HG03342 (cell line): Measurements from ENCODE around the gene RRP15.

Experiments
- ATAC-seq: cut with Tn5 transposase; IDR thresholded peaks from one replicate; pipeline ENCODE4 v1.9.1; 2021; ENCODE audit warnings: mild to moderate bottlenecking, moderate library complexity; ENCODE audit not compliant: unreplicated experiment

Gene RRP15

GRCh38 chr1:218336328-218336727, 51.2 kb downstream of the RRP15 start:
- no peak for ATAC-seq

- peak; percentile 77 for ATAC-seq
Measured at GRCh38 chr1:218339267-218339831, 54.3 kb downstream of the RRP15 start.

DNA sequence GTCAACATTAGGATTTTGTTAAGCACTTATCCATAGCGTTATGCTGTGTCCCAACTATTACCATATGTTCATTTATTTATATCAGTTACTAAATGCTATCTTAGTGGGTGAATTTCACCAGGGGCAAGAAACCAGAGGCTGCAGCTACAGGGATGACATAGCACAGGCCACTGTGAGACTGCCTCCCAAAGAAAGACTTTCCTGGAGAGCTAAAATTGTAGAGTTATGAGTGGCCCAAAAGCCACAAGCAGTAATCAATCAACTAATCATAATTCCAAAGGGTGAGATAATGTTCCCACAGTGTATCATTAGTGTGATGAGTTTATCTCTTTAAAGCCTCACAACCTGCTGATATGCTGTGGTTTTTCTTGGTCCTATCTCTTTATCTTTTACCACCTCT, 56.2 kb downstream of the RRP15 start:
- no peak for ATAC-seq

DNA sequence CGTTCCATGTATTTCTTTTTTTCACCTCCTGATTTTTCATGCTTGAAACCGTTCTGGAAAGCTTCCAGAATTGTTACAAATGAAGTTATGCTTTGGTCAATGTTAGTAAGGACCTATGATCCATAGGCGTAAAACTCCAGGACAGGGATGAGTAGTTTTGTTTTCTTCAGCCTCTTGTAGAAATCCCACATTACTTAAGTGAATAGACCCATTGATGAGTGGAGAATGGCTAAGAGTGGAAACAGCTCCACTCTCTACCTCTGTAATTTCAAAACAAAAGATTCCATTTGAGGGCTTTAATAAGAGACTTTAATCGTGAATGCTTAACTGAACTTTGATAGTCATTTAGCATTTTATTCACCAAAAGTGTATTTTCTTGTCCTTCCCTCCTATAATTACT, 57.0 kb downstream of the RRP15 start:
- no peak for ATAC-seq

GRCh38 chr1:218344814-218345672, 60.0 kb downstream of the RRP15 start, which contains the start of gene TGFB2:
TGFB2 (plus strand) TSS chr1:218345336; CDS start chr1:218346702, 1,366 bp downstream.
- ATAC-seq, result peak; percentile 33

DNA sequence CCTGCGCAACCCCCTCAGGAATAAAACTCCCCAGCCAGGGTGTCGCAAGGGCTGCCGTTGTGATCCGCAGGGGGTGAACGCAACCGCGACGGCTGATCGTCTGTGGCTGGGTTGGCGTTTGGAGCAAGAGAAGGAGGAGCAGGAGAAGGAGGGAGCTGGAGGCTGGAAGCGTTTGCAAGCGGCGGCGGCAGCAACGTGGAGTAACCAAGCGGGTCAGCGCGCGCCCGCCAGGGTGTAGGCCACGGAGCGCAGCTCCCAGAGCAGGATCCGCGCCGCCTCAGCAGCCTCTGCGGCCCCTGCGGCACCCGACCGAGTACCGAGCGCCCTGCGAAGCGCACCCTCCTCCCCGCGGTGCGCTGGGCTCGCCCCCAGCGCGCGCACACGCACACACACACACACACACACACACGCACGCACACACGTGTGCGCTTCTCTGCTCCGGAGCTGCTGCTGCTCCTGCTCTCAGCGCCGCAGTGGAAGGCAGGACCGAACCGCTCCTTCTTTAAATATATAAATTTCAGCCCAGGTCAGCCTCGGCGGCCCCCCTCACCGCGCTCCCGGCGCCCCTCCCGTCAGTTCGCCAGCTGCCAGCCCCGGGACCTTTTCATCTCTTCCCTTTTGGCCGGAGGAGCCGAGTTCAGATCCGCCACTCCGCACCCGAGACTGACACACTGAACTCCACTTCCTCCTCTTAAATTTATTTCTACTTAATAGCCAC, 60.7 kb downstream of the RRP15 start:
- ATAC-seq, result peak; percentile 61

- no peak for ATAC-seq
Measured at GRCh38 chr1:218346391-218347204, 61.5 kb downstream of the RRP15 start.

DNA sequence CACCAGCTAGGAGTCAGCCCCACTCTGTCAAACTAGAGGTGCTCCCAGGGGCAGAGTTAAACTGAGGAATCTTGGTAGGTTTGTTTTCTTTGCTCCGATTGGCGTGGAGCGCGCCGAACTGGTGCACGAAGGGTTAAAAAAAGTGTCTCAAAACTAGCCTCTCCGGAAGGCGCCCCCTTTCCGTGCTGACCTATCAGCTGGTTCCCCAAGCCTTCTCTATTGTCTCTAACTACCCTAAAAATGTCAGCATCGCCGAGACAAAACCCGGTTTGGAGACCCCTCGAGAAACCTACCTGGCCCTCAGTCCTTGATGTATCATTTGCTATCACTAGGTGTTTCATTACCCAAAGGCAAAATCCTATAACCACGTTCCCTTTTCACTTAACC, 62.2 kb downstream of the RRP15 start:
- ATAC-seq, result no peak

GRCh38 chr1:218347723-218348627, 62.9 kb downstream of the RRP15 start:
- no peak for ATAC-seq

- ATAC-seq, result no peak
Measured at GRCh38 chr1:218348628-218349071, 63.6 kb downstream of the RRP15 start.

GRCh38 chr1:218349348-218350034, 64.4 kb downstream of the RRP15 start:
- ATAC-seq, result no peak

- no peak for ATAC-seq
Measured at GRCh38 chr1:218350035-218350525, 65.0 kb downstream of the RRP15 start.

DNA sequence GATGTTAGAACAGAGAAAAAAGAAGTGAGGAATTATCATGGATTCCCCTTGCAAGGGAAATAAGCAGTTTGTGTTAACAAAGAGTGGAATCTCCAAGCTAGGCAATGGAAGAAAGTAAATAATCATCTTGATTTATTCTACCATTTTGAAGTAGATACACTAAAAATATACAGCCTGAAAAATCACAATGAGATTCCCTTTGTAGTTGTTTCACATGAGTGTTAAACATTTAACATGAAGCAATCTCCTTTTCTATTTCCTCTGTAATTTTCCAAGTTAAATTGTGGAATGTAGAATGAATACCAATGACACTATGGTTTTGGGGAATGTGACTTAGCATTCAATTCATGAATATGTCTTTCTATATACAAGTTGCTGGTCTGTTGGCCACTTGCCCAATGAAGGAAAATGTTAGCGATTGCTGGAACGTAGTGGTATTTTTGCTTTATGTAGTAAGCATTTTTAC, 65.7 kb downstream of the RRP15 start:
- no peak for ATAC-seq

- ATAC-seq, result peak; percentile 83
Measured at GRCh38 chr1:218351391-218352074, 66.4 kb downstream of the RRP15 start.

- no peak for ATAC-seq
Measured at GRCh38 chr1:218352075-218352438, 67.0 kb downstream of the RRP15 start.

DNA sequence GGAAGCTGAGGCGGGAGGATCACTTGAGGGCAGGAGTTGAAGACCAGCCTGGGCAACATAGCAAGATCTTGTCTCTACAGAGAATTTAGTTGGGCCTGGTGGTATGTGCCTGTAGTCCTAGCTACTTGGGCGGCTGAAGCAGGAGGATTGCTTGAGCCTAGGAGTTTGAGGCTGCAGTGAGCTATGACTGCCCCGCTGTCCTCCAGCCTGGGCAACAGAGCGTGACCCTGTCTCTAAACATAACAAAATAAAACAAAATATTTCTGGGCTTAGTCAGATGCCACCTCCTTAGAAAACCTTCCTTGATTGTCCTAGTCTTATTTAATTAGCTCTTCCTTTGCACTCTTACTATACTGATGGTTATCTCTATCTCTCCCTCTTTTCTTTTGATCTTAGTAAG, 68.6 kb downstream of the RRP15 start:
- ATAC-seq, result no peak

GRCh38 chr1:218355278-218355677, 70.2 kb downstream of the RRP15 start:
- ATAC-seq, result no peak

DNA sequence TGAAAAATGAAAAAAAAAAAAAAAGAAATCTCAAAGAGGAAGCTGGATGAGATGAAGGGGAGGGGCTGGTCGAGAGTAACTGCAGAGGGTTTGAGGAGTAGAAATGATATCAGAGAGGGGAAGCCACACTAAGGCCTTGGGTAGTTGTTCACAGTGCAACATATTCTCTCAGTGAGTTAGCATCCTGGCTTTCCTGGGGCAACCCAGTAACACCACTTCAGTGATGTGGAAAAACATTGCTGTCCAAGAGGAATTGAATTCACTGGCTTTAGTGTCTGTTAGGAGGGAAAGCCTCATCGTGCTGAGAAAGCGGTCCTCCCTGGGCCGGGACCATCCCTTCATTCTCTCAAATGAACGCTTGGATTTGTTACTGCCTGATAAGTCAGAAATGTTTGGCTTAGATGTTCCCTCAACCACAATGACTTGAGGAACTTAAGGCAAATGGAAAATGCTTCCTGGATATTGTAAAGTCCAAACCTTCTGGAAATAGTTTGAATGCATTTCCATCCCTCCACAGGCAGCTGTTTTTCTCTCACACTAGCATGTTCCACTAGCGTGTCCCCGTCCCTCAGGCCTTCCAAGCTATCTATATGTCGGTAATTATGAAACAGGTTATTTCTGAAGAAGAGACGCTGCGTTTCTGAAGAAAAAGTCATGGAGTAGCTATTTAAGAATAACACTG, 72.3 kb downstream of the RRP15 start:
- ATAC-seq, result no peak
